Right lobe of liver (tissue), 4 donors: ENCODE measurements around the gene POC1B.

ENCODE experiments used
- CTCF ChIP-seq, 4 donors: fragments of 200-600 bp in 3 of 4; fragments of 450-650 bp in 1 of 4; IDR thresholded peaks; one replicate each; pipeline versions ENCODE4 v1.5.1 to v1.8.0; 2016 to 2022; ENCODE audit warnings: antibody characterized with exemption in 4 of 4, mild to moderate bottlenecking in 2 of 4
- POLR2A ChIP-seq: fragments of 450-650 bp; IDR thresholded peaks from one replicate; pipeline ENCODE4 v1.6.1; 2017; ENCODE audit warnings: antibody characterized with exemption, mild to moderate bottlenecking
- donor health status: DM: no; HTN: no; CAD: no.
- donor health status: DM: no; HTN: no; CAD: no.
- donor health status: DM: no; HTN: yes; CAD: no.

GRCh38 chr12:89390802-89391673 is 134.8 kb downstream of the POC1B start:
- TF ChIP-seq CTCF (IDR thresholded peaks at IDR 0.05) (no peak), POLR2A (no peak)
